GM23338 (cell line): Measurements from ENCODE around the gene GBP2. TPM values are rescaled to one million over a fixed set of nuclear protein-coding genes. Genes with fewer than 3 reads are reported as not detected.

Experiments used
- ATAC-seq: fragments of 200-7000 bp; cut with Tn5 transposase; 3 replicates; pipeline ENCODE4 v1.9.1; 2020
- DNase-seq: peaks from one replicate; pipeline ENCODE4 v3.0.0-alpha.2; 2015; ENCODE audit warnings: low spot score
- H2AFZ ChIP-seq: fragments of 200-600 bp; sonication (generic); 2 replicates; pipeline ENCODE4 v1.8.0; 2016; ENCODE audit warnings: antibody characterized with exemption, mild to moderate bottlenecking, moderate library complexity
- H3F3A ChIP-seq: fragments of 200-600 bp; sonication (generic); replicated peaks from 2 replicates; pipeline ENCODE4 v1.8.0; 2017; ENCODE audit warnings: antibody characterized with exemption, mixed run types, low read depth
- H3K27ac ChIP-seq: fragments of 200-600 bp; sonication (generic); 2 replicates; pipeline ENCODE4 v1.6.1; 2016; ENCODE audit warnings: low read depth
- H3K27me3 ChIP-seq: fragments of 200-600 bp; sonication (generic); 2 replicates; pipeline ENCODE4 v1.8.0; 2016; ENCODE audit warnings: mild to moderate bottlenecking, mixed run types, moderate library complexity; ENCODE audit not compliant: insufficient read depth
- H3K36me3 ChIP-seq: fragments of 200-600 bp; sonication (generic); 2 replicates; pipeline ENCODE4 v1.8.0; 2016; ENCODE audit warnings: mild to moderate bottlenecking; ENCODE audit not compliant: insufficient read depth
- H3K4me1 ChIP-seq: fragments of 200-600 bp; sonication (generic); 2 replicates; pipeline ENCODE4 v1.8.0; 2016; ENCODE audit warnings: mild to moderate bottlenecking, moderate library complexity; ENCODE audit not compliant: insufficient read depth
- H3K4me2 ChIP-seq: fragments of 200-600 bp; sonication (generic); 2 replicates; pipeline ENCODE4 v1.7.1; 2017; ENCODE audit warnings: mixed run types
- H3K4me3 ChIP-seq: fragments of 200-600 bp; sonication (generic); 2 replicates; pipeline ENCODE4 v1.6.1; 2016; ENCODE audit warnings: mixed run types
- H3K79me2 ChIP-seq: fragments of 200-600 bp; sonication (generic); replicated peaks from 2 replicates; pipeline ENCODE4 v1.8.0; 2017; ENCODE audit warnings: mild to moderate bottlenecking; ENCODE audit not compliant: insufficient read depth
- H3K9me2 ChIP-seq: fragments of 200-600 bp; sonication (generic); 2 replicates; pipeline ENCODE4 v1.8.0; 2017; ENCODE audit not compliant: insufficient read depth
- H4K20me1 ChIP-seq: fragments of 200-600 bp; sonication (generic); replicated peaks from 2 replicates; pipeline ENCODE4 v1.8.0; 2017; ENCODE audit warnings: mild to moderate bottlenecking; ENCODE audit not compliant: insufficient read depth
- H3K27ac Mint-ChIP-seq: 2 replicates; pipeline ENCODE4 v1.8.0; 2020; ENCODE audit warnings: inconsistent platforms, mild to moderate bottlenecking, moderate library complexity, mixed read lengths
- H3K27me3 Mint-ChIP-seq: 3 replicates; pipeline ENCODE4 v1.8.0; 2022; ENCODE audit warnings: low read depth, mild to moderate bottlenecking, moderate library complexity, mixed read lengths, inconsistent platforms; ENCODE audit not compliant: insufficient read depth, poor library complexity
- H3K36me3 Mint-ChIP-seq: 3 replicates; pipeline ENCODE4 v1.8.0; 2021; ENCODE audit warnings: low read depth, mild to moderate bottlenecking, inconsistent platforms, moderate library complexity, mixed read lengths
- H3K4me1 Mint-ChIP-seq: 3 replicates; pipeline ENCODE4 v1.8.0; 2020; ENCODE audit warnings: mild to moderate bottlenecking, inconsistent platforms, mixed read lengths
- H3K4me3 Mint-ChIP-seq: 3 replicates; pipeline ENCODE4 v1.8.0; 2021; ENCODE audit warnings: moderate library complexity, mild to moderate bottlenecking, inconsistent platforms, mixed read lengths
- H3K9me3 Mint-ChIP-seq: 3 replicates; pipeline ENCODE4 v1.8.0; 2020; ENCODE audit warnings: moderate library complexity, mild to moderate bottlenecking, inconsistent platforms, mixed read lengths
- CREB1 ChIP-seq: fragments of 250-450 bp; sonication (Bioruptor Pico); IDR thresholded peaks from 2 replicates; pipeline ENCODE4 v1.5.0; 2020; ENCODE audit warnings: low read depth, mild to moderate bottlenecking, moderate library complexity
- CTCF ChIP-seq, 2 experiments: fragments of 200-600 bp in 1 of 2; sonication (generic) in 1 of 2; conservative IDR thresholded peaks; 2 replicates each; pipeline versions ENCODE4 v1.5.1 to v1.6.1; 2016 to 2017; ENCODE audit warnings: antibody characterized with exemption in 2 of 2, low read depth in 2 of 2, mild to moderate bottlenecking in 2 of 2, moderate library complexity in 1 of 2
- EZH2 ChIP-seq: fragments of 200-600 bp; sonication (generic); IDR thresholded peaks from one replicate; pipeline ENCODE4 v1.8.0; 2017; ENCODE audit warnings: antibody characterized with exemption, mild to moderate bottlenecking, low read depth; ENCODE audit not compliant: unreplicated experiment
- EZH2phosphoT487 ChIP-seq: fragments of 200-600 bp; sonication (generic); IDR thresholded peaks from one replicate; pipeline ENCODE4 v1.8.1; 2018; ENCODE audit warnings: antibody characterized with exemption; ENCODE audit not compliant: unreplicated experiment
- JUNB ChIP-seq: IDR thresholded peaks from one replicate; pipeline ENCODE4 v1.6.1; 2016; ENCODE audit warnings: antibody characterized with exemption; ENCODE audit not compliant: unreplicated experiment
- NANOG ChIP-seq: IDR thresholded peaks from 2 replicates; pipeline ENCODE4 v1.6.1; 2016; ENCODE audit warnings: antibody characterized with exemption, borderline replicate concordance
- POLR2AphosphoS5 ChIP-seq: IDR thresholded peaks from 2 replicates; pipeline ENCODE4 v1.6.1; 2016; ENCODE audit warnings: antibody characterized with exemption, low read depth
- STAT1 ChIP-seq: IDR thresholded peaks from one replicate; pipeline ENCODE4 v1.6.1; 2016; ENCODE audit warnings: antibody characterized with exemption; ENCODE audit not compliant: unreplicated experiment
- ZNF114 ChIP-seq: fragments of 250-450 bp; sonication (Bioruptor Pico); IDR thresholded peaks from 2 replicates; pipeline ENCODE4 v1.5.0; 2020; ENCODE audit warnings: mild to moderate bottlenecking, moderate library complexity
- ZNF331 ChIP-seq: fragments of 250-450 bp; sonication (Bioruptor Pico); IDR thresholded peaks from 2 replicates; pipeline ENCODE4 v1.5.0; 2020; ENCODE audit warnings: low read depth, mild to moderate bottlenecking, moderate library complexity
- ZNF462 ChIP-seq: fragments of 250-450 bp; sonication (Bioruptor Pico); IDR thresholded peaks from 2 replicates; pipeline ENCODE4 v1.5.0; 2020; ENCODE audit warnings: mild to moderate bottlenecking, moderate library complexity
- polyA plus RNA-seq: library from polyadenylated mRNA; unstranded; fragments of >200 nt; fragmentation: Nextera tagmentation; extraction: Ambion mirVana; gene quantifications from 2 replicates; pipeline ENCODE4 v1.2.1, GENCODE V29; 2016
- total RNA-seq: library from RNA; depleted of rRNA; stranded (reverse); fragments of >200 nt; shearing (Covaris generic); gene quantifications from 2 replicates; pipeline ENCODE4 v1.2.3, GENCODE V29; 2014
- TF ChIP-seq, protein P1 (sequence below): IDR thresholded peaks from 2 replicates; pipeline ENCODE4 v1.6.1; 2016; ENCODE audit warnings: antibody characterized with exemption
- TF ChIP-seq, protein P2 (sequence below): IDR thresholded peaks from one replicate; pipeline ENCODE4 v1.6.1; 2018; ENCODE audit warnings: antibody characterized with exemption; ENCODE audit not compliant: unreplicated experiment

GBP2 gene
- total and polyA plus RNA-seq, 2 experiments from 2014 or later, result not detected

DNA sequence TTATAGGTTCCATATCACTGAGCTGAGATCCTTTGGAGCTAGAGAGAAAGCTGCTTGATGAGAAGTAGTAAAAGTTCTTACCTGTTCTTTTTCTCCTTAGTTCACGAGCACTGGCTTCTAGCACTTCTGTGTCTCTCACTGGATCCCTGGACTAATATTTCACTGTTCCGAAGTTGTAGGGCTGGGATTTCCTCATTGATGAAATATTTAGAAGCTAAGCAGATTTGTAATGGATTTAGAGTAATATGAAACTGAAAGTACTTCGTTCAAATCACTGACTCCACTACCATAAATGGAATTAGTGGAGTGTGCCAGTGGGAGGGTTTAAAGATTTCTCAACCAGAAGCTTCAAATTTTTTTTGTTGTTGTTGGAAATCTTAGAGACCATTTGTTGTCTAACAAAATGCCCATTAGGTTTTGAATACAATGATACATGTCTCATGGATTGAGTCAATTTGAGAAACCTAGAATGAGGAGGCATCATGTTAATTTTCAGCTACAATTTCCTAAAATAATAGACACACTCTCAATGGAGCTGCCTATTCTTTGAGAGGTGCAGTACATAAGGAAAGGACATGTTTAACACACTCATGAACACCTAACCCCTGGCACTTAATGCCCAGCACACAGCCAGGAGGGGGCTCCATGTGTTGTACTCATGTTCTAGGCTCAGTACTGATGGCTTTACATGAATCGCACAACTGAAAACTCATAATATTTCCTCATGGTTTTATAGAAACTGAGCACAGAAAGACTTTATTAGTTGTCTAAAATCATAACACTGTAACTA lies 60.6 kb downstream of the GBP2 start, which contains the start of gene GBP1:
Gene GBP1, minus strand, starts transcription at position 130 of the 790 bp plus-strand sequence. CDS start 1,974 bp downstream, outside the sequence.
- Histone ChIP-seq H3K79me2 (no peaks in the 10 kb centered on the region), H3K36me3 (no peaks in the 10 kb centered on the region), H4K20me1 (no peaks in the 10 kb centered on the region), H3K4me2 (no peak within 1 kb of the TSS), H3F3A (no peaks in the 10 kb centered on the region), H3K9me2 (no peaks in the 10 kb centered on the region), H3K27ac (no peak within 1 kb of the TSS), H3K4me1 (no peaks in the 10 kb centered on the region), H3K27me3 (no peaks in the 10 kb centered on the region), H3K4me3 (no peak within 1 kb of the TSS), H2AFZ (0 out of 2 replicates have a peak within 1 kb of the TSS, but pooled peaks have one; percentile 45)
- ATAC-seq, result no peak
- Mint-ChIP-seq H3K4me3 (no peak within 1 kb of the TSS), H3K27me3 (no peaks in the 10 kb centered on the region), H3K9me3 (no peaks in the 10 kb centered on the region), H3K27ac (no peak within 1 kb of the TSS), H3K4me1 (no peaks in the 10 kb centered on the region), H3K36me3 (no peaks in the 10 kb centered on the region)
- no peak for DNase-seq
- TF ChIP-seq POLR2AphosphoS5 (no peak), EZH2phosphoT487 (no peak), NANOG (no peak), STAT1 (no peak), CTCF (conservative IDR thresholded peaks at IDR 0.05; ENCODE audit: low read depth in 2 of 2) (no peak), EZH2 (no peak), JUNB (no peak), ZNF462 (CRISPR knock-in tag) (no peak), ZNF114 (CRISPR knock-in tag) (no peak), ZNF331 (CRISPR knock-in tag) (no peak), CREB1 (no peak)
- TF ChIP-seq, protein P1, sequence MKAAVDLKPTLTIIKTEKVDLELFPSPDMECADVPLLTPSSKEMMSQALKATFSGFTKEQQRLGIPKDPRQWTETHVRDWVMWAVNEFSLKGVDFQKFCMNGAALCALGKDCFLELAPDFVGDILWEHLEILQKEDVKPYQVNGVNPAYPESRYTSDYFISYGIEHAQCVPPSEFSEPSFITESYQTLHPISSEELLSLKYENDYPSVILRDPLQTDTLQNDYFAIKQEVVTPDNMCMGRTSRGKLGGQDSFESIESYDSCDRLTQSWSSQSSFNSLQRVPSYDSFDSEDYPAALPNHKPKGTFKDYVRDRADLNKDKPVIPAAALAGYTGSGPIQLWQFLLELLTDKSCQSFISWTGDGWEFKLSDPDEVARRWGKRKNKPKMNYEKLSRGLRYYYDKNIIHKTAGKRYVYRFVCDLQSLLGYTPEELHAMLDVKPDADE, result no peak
- TF ChIP-seq, protein P2, sequence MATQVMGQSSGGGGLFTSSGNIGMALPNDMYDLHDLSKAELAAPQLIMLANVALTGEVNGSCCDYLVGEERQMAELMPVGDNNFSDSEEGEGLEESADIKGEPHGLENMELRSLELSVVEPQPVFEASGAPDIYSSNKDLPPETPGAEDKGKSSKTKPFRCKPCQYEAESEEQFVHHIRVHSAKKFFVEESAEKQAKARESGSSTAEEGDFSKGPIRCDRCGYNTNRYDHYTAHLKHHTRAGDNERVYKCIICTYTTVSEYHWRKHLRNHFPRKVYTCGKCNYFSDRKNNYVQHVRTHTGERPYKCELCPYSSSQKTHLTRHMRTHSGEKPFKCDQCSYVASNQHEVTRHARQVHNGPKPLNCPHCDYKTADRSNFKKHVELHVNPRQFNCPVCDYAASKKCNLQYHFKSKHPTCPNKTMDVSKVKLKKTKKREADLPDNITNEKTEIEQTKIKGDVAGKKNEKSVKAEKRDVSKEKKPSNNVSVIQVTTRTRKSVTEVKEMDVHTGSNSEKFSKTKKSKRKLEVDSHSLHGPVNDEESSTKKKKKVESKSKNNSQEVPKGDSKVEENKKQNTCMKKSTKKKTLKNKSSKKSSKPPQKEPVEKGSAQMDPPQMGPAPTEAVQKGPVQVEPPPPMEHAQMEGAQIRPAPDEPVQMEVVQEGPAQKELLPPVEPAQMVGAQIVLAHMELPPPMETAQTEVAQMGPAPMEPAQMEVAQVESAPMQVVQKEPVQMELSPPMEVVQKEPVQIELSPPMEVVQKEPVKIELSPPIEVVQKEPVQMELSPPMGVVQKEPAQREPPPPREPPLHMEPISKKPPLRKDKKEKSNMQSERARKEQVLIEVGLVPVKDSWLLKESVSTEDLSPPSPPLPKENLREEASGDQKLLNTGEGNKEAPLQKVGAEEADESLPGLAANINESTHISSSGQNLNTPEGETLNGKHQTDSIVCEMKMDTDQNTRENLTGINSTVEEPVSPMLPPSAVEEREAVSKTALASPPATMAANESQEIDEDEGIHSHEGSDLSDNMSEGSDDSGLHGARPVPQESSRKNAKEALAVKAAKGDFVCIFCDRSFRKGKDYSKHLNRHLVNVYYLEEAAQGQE, result no peak
